ENCODE results near the gene UGT2B17. TPM values are rescaled to one million over a fixed set of nuclear protein-coding genes. Genes with fewer than 3 reads are reported as not detected.

UGT2B17 gene
- total and polyA plus RNA-seq, 10 of the 15 experiments (the other 5 are each of a cell fraction or from before 2014, with no cell fraction given), result 0.15 TPM; not detected in 9

- SMC1A ChIA-PET (ENCODE audit: uncharacterized antibody, unreplicated experiment), result interaction anchor here (0.7 to 1.2 kb wide), 6 partner anchors 9 to 686 kb away, joined by 3 to 4 read pairs (median 3); no protein-coding TSS in a partner anchor
- Histone ChIP-seq H3K4me1 (ENCODE audit: control insufficient read depth, insufficient read depth, low read length) (0 out of 2 replicates have a peak, but pooled peaks cover 3% of the 10 kb centered on the region), H3K9me3 (replicated peaks; ENCODE audit: control insufficient read depth, insufficient read depth, low read length) (no peaks in the 10 kb centered on the region), H3K27me3 (replicated peaks in 1 of 2; ENCODE audit: control insufficient read depth in 2 of 2, insufficient read depth in 2 of 2, low read length in 1 of 2) (no peaks in the 10 kb centered on the region), H3K36me3 (ENCODE audit: control insufficient read depth in 2 of 2, insufficient read depth in 2 of 2, low read length in 1 of 2) (no peaks in the 10 kb centered on the region), H3K4me3 (no peak overlapping the region), H3K9ac (ENCODE audit: control insufficient read depth, insufficient read depth, low read length) (no peak overlapping the region), H3K27ac (ENCODE audit: control insufficient read depth, insufficient read depth) (no peak overlapping the region), H3K79me2 (ENCODE audit: control insufficient read depth, insufficient read depth, low read length) (no peaks in the 10 kb centered on the region), H2AFZ (ENCODE audit: control insufficient read depth, low read depth, low read length) (no peak overlapping the region), H4K20me1 (ENCODE audit: control insufficient read depth, insufficient read depth) (no peaks in the 10 kb centered on the region), H3K4me2 (ENCODE audit: control insufficient read depth, insufficient read depth) (no peak overlapping the region)
- BruUV-seq (replicated peaks), result no TSS peak
- ATAC-seq, result no peak
- DNase-seq (ENCODE audit: low read depth, low spot score), result no peak
- CTCF ChIA-PET, result interaction anchor here (0.7 to 1.4 kb wide), 5 partner anchors 12 to 702 kb away, joined by 3 to 5 read pairs (median 3); no protein-coding TSS in a partner anchor
- FAIRE-seq, result no peak
- POLR2A ChIA-PET, result no interaction called here
- WGBS (ENCODE audit: insufficient coverage, insufficient replicate concordance, low lambda C conversion rate, missing lambda C conversion rate), result 0% methylated on average over 1 of the region's 1 CpG
- intact Hi-C loops (cut with micrococcal nuclease; ENCODE audit: unreplicated experiment) (loop anchor here (10.0 kb wide), 3 partner anchors 310 to 560 kb away; no protein-coding TSS in a partner anchor), in situ Hi-C loops (cut with MboI) (loop anchor here (25.0 kb wide), 2 partner anchors 668 to 1118 kb away; no protein-coding TSS in a partner anchor)
- no peak for TF ChIP-seq CHD4 (IDR thresholded peaks at IDR 0.05)
- no peak for TF ChIP-seq ATF3 (IDR thresholded peaks at IDR 0.05; ENCODE audit: borderline replicate concordance, extremely low read depth, low read depth, low read length)
- no peak for TF ChIP-seq CHD2 (IDR thresholded peaks at IDR 0.05; ENCODE audit: borderline replicate concordance, low read depth, low read length)
- TF ChIP-seq HCFC1 (IDR thresholded peaks at IDR 0.05; ENCODE audit: low read length), result no peak
- TF ChIP-seq NKRF (conservative IDR thresholded peaks at IDR 0.05), result no peak
- no peak for TF ChIP-seq POLR2AphosphoS2 (IDR thresholded peaks at IDR 0.05; ENCODE audit: low read depth, low read length)
- RAD21 ChIA-PET (ENCODE audit: unreplicated experiment), result interaction anchor here (0.6 kb wide), 1 partner anchor 147 kb away, joined by 3 read pairs; no protein-coding TSS in a partner anchor
Measured at GRCh38 chr4:68494688-68495087, 81.4 kb downstream of the UGT2B17 start.
